Mucosa of stomach (tissue), 1 donor: Measurements from ENCODE around the gene PIK3R6.
"Not testable (repeated sequence)": the region's sequence is repeated elsewhere in the genome, so short reads cannot be mapped to it uniquely, and the experiment has no call there.

Experiments used
- H3K27me3 ChIP-seq: one replicate; pipeline ENCODE4 v1.7.0; 2013; ENCODE audit warnings: mild to moderate bottlenecking, low read length; ENCODE audit not compliant: control insufficient read depth, insufficient read depth
- H3K36me3 ChIP-seq: one replicate; pipeline ENCODE4 v1.7.0; 2013; ENCODE audit warnings: low read length; ENCODE audit not compliant: control insufficient read depth, insufficient read depth
- H3K4me1 ChIP-seq: one replicate; pipeline ENCODE4 v1.7.0; 2013; ENCODE audit warnings: mild to moderate bottlenecking, low read length; ENCODE audit not compliant: control insufficient read depth, insufficient read depth
- H3K4me3 ChIP-seq: one replicate; pipeline ENCODE4 v1.7.0; 2013; ENCODE audit warnings: low read length
- H3K9ac ChIP-seq: one replicate; pipeline ENCODE4 v1.7.0; 2013; ENCODE audit warnings: mild to moderate bottlenecking, low read length, moderate library complexity
- H3K9me3 ChIP-seq: one replicate; pipeline ENCODE4 v1.7.0; 2013; ENCODE audit warnings: mild to moderate bottlenecking, low read length, moderate library complexity; ENCODE audit not compliant: control insufficient read depth
- donor health status: Pancreatic carcinoma.

PIK3R6 gene

DNA sequence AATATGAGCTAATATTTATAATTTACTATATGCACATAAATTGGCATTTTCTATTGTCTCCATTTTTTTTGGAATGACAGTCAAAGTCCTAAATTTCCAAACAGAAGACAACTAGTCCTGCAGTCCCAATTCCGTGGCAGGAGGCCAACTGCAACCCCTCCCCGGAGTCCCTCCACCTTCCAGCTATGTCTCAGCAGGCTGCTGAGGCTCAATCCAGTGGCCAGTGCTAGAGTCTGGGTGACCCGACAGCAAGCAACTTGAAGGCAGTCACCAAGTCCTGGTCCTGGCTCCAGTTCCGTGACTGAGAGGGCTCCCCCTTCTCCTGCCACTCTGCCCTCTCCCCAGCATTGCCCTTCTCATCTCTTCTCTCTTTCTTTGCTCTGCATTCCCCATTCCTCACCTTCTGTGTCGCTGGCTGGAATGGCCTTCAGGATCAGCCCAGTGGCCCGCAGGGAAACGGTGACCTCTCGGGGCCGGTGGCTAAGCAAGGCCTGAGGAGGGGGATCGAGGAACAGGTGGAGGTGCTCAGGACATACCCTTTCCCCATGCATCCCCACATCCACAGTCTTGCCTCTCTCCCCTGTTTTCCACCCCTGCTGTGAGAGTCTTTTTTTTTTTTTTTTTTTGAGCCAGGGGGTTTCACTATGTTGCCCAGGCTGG is 45.9 kb downstream of the PIK3R6 start:
- no peak overlapping the region for H3K4me3 ChIP-seq
- H3K9me3 ChIP-seq: no peaks in the 10 kb centered on the region
- H3K4me1 ChIP-seq: no peaks in the 10 kb centered on the region
- H3K9ac ChIP-seq: no peak overlapping the region
- no peaks in the 10 kb centered on the region for H3K27me3 ChIP-seq
- H3K36me3 ChIP-seq: no peaks in the 10 kb centered on the region

DNA sequence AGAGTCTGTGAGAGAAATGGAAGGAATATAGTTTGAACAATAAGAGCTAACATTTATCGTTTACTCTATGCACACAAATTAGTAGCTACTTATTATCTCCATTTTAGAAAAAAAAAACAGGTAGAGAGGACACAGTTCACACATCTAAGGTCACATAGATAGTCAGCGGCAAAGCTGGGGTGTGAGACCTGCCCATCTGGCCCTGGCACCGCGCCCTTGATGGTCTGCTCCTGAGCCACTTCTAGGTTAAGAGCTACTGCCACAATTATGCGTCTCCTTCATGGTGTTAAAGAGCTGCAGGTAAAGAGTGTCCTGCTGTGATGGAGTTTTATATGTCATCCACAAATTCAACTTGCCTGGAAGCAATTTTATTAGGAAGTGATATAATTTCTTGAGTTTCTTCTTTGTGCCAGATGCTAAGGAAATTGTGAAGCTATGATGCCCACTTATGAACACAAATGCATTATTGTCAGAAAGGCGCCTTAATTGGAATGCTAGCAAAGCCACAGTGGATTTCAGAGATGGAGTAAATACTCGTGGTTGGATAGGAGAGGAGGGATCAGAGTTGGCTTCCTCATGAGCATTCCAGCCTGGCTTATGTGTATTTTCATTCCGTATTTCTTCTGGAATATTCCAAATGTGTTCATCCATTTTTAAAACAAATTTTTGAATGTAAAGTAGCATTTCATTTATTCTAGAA is 47.0 kb downstream of the PIK3R6 start:
- Histone ChIP-seq H3K36me3 (no peaks in the 10 kb centered on the region), H3K4me3 (no peak overlapping the region), H3K27me3 (no peaks in the 10 kb centered on the region), H3K9ac (no peak overlapping the region), H3K9me3 (no peaks in the 10 kb centered on the region), H3K4me1 (no peaks in the 10 kb centered on the region)

DNA sequence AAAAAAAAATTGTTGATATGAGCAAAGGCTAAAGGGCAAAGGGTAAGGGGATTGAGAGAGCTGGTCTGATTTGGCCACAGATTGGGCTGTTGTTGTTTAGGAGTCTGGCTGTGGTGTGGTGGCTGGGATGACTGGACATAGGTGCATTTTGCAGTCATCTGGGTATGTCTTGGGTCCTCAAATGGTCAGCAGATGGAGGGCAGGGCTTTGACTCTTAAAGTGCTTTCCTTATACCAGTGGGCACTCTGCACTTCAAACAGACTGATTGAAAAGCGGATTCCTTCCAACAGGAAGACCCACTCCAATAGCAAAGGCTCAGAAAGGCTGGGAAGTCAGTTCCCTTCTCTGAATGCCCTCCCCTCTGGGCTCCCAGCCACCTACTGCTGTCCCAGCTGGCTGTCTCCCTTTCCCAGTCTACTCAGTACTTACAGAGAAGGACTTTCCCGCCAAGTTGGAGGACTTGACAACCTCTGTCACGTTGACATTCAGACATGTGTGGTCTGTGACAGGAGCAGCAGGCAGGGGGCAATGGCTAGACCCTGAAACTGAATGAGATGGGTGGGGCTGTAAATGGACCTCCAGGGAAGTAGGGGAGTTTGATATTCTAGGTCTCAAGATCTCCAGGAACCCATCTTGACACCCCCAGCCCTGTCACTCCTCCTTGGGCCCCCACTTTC is 48.7 kb downstream of the PIK3R6 start:
- no peaks in the 10 kb centered on the region for H3K4me1 ChIP-seq
- H3K9me3 ChIP-seq: no peaks in the 10 kb centered on the region
- H3K36me3 ChIP-seq: no peaks in the 10 kb centered on the region
- H3K4me3 ChIP-seq: no peak overlapping the region
- H3K9ac ChIP-seq: no peak overlapping the region
- no peaks in the 10 kb centered on the region for H3K27me3 ChIP-seq

DNA sequence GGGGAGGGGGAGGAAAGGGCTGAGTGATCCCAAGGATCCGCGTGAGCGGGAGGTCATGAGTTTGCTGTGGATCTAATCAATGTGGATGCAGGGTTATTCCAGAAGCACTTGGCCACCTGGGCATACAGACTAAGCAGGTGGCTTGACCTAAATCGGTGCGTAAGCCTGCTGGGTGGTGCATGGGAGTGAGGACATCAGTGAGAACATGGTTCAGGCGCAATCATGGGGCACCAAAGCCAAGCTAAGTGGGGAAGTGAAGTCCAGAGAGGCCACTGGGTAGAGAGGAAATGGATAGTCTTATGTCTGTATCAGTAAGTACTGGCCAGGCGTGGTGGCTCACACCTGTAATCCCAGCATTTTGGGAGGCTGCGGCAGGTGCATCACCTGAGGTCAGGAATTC is 49.4 kb downstream of the PIK3R6 start:
- no peaks in the 10 kb centered on the region for H3K9me3 ChIP-seq
- no peaks in the 10 kb centered on the region for H3K27me3 ChIP-seq
- no peak overlapping the region for H3K4me3 ChIP-seq
- H3K9ac ChIP-seq: no peak overlapping the region
- no peaks in the 10 kb centered on the region for H3K36me3 ChIP-seq
- no peaks in the 10 kb centered on the region for H3K4me1 ChIP-seq

DNA sequence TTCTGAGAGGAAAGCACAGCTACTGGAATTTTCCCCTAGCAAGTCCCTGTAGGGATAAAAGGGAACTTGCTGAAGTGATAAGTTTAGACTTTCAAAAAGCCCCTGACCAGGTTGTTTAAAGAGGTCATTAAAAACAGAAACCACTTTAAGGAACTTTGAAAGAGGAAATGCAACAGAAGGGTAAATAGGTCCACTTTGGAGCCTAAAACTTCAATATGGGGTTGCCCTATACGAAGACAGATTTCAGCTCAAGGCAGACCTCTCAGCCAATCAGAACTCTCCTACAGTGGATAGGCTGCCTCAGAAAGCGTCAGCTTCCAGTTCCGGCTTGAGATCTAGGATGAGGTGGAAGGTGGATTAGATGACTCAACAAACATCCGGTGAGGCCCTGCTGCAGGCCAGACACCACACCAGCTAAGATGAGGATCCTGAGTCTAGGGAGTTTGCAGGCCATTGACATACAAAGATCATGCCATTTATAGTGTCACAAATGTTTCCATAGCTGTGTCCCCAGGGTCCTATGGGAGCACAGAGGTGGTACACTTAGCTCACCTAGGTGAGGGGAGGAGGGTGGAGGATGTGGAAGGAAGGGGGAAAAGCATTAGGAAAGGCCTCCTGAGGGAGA is 60.4 kb downstream of the PIK3R6 start:
- Histone ChIP-seq H3K9me3 (no peaks in the 10 kb centered on the region), H3K4me1 (peaks cover 15% of the 10 kb centered on the region), H3K4me3 (no peak overlapping the region)

DNA sequence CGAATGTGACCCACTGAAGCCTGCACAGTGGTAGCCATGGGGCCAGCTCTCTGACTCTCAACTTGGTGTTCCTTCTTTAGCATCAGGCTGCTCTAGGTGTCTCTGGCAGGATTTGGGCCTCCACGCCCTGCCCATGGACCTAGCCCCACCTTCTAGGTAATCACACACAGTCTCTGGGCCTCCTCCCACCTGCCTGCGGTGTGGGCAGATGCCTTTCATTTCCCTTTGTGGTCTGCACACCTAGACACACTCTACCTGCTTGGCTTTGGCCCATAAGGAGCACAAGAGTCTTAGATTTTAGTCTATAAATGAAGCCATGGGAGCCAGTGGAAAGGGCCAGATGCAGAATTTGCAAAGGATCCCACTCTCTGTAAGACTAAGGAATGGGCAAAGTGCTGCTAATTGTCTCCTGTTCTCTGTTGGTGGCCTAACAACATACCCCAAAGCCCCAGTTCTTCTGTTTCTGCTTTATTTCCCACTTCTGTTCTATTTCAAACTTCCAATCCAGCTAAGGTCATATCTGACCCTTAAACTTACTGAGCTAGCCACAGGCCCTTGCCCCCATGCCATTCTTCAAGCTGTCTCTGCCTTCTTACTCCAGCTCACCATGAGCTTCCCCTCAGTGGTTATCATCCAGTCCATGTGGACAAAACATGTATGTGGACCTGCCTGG is 61.1 kb downstream of the PIK3R6 start:
- no peak overlapping the region for H3K4me3 ChIP-seq
- no peaks in the 10 kb centered on the region for H3K27me3 ChIP-seq
- H3K9ac ChIP-seq: no peak overlapping the region
- H3K9me3 ChIP-seq: no peaks in the 10 kb centered on the region
- no peaks in the 10 kb centered on the region for H3K36me3 ChIP-seq
- H3K4me1 ChIP-seq: peaks cover 15% of the 10 kb centered on the region

More for the DNA sequence above, 60.4 kb downstream of the PIK3R6 start:
- no peaks in the 10 kb centered on the region for H3K36me3 ChIP-seq
- no peak overlapping the region for H3K9ac ChIP-seq
- H3K27me3 ChIP-seq: no peaks in the 10 kb centered on the region

DNA sequence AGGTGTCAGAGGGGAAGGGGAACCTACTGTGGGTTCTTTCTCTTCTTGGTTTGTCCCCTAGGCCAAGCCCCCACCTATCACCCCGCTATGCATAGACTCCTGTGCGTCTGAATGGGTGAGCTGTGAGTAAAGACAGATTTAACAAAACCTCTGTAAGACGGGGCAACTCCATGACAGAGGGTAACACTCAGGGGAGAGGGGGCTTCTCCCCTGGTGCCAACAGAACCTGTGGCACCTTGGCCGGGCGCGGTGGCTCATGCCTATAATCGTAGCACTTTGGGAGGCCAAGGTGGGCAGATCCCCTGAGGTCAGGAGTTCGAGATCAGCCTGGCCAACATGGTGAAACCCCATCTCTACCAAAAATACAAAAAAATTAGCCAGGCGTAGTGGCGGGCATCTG is 62.1 kb downstream of the PIK3R6 start:
- not testable (repeated sequence) for H3K9me3 ChIP-seq, H3K36me3 ChIP-seq, H3K27me3 ChIP-seq, H3K9ac ChIP-seq, H3K4me3 ChIP-seq
- peaks cover 13% of the 10 kb centered on the region for H3K4me1 ChIP-seq

DNA sequence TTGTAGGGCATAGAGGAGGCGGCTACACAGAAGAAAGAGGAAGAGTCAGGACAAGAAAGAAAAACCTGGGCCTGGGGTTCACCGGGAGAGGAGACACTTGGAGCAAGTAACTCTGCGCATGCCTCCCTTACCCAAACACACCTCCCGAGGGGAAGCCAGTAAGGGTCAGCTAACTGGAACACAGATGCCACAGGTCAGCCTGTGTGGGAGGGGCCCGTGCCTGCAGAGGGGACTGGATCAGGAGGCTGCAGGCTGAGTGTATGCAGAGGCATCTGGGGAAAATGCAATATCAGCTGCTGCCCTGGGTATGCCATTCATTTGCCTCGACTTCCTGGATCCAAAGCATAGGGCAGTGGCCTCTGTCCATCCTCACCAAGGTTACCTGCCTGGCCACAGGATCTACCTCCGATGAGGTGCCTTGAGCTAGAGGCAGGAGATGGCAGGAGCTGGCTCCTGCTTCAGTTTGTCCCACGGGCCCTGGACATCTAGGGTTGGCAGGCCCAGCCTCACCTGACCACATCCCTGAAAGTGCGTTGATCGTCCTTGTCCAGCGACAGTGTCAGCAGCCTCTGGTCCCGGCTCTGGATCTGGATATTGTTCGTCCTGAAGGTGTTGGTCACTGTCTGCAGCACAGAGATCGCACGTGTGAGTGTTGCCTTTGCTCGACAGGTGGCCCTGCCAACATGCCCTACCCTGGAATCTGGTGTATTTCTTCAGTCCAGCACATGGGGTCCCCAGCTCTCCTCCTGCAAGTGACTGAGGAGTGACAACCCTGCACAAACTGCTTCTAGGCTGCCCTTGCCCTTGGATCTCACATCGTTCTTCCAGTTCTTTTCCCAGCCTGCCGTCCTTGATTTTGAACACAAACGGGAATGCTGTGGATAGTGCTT is 63.7 kb downstream of the PIK3R6 start:
- peaks cover 18% of the 10 kb centered on the region for H3K4me1 ChIP-seq
- H3K4me3 ChIP-seq: no peak overlapping the region
- H3K36me3 ChIP-seq: no peaks in the 10 kb centered on the region

DNA sequence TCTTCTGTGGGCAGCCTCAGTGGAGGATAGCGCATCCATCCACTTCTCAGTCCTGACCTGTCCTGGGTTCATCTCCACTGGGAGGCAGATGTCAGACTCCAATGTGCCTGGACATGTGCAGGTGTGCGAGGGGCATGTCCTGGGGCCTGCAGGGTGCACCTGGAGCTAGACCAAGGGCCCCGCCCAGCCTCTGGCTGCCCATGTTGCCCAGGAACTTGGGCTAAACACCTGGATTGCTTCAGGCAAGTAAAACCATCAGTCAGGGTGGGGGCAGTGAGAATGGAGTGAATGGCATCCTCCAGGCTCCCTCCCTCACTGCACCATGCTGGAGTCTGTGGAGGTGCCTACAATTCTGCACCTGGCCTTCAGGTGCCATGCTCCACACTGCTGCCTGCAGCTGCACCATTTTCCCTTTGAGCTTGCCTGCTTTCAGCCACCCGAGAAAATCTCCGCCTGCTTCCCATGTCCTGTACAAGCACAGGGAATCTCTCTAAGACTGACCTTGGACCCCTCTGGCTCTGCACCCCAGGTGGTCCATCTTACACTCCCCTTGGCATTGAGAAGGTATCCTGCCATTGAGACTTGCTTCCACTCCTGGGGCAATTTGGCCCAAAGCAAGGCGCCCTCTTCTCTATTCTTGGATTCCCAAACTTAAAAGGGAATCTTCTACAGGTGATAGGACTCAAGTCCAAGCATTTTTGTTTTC is 66.2 kb downstream of the PIK3R6 start:
- Histone ChIP-seq H3K4me3 (no peak overlapping the region), H3K4me1 (peaks cover 22% of the 10 kb centered on the region), H3K36me3 (no peaks in the 10 kb centered on the region), H3K9ac (no peak overlapping the region), H3K27me3 (no peaks in the 10 kb centered on the region), H3K9me3 (no peaks in the 10 kb centered on the region)

More for the DNA sequence above, 63.7 kb downstream of the PIK3R6 start:
- no peaks in the 10 kb centered on the region for H3K27me3 ChIP-seq
- H3K9ac ChIP-seq: no peak overlapping the region
- no peaks in the 10 kb centered on the region for H3K9me3 ChIP-seq

DNA sequence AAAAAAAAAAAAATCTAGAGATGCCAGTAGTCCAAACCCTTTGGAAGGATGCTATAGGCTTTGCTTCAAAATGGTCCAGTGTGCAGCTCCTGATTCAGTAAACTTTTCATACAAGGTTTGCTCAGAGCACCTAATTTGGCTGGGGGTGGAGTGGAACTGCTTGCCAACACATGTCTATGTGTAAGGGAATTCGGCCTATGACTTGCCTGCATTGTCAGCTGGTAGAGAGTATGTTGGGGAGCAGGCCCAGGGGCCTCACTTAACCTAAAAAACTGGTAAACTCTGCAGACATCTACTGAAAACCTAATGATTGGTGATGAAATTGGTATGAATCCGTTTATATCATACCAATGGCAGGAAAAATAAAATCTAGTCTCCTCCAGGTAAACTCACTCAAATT is 66.8 kb downstream of the PIK3R6 start:
- no peaks in the 10 kb centered on the region for H3K27me3 ChIP-seq
- H3K36me3 ChIP-seq: no peaks in the 10 kb centered on the region
- H3K9ac ChIP-seq: no peak overlapping the region
- no peak overlapping the region for H3K4me3 ChIP-seq
- no peaks in the 10 kb centered on the region for H3K9me3 ChIP-seq
- H3K4me1 ChIP-seq: peaks cover 17% of the 10 kb centered on the region
